ENCODE results near the gene INHBB. TPM values are rescaled to one million over a fixed set of nuclear protein-coding genes. Genes with fewer than 3 reads are reported as not detected.

INHBB gene
- total RNA-seq, 4 donors from 2014 or later: 0.31 to 8.4 (median 3.4) TPM

GRCh38 chr2:120354467-120354866 is 8.5 kb downstream of the INHBB start:
- no peaks in the 10 kb centered on the region for H3K36me3 ChIP-seq
- no peak overlapping the region for H3K27ac ChIP-seq
- 70 to 91% methylated on average over 9 to 11 of the region's 15 CpGs for WGBS, 2 donors (ENCODE audit: low coverage in 1 of 2)
- H3K27me3 ChIP-seq: peaks cover 49% of the 10 kb centered on the region
- H3K4me1 ChIP-seq: no peaks in the 10 kb centered on the region
- H3K9me3 ChIP-seq: no peaks in the 10 kb centered on the region
- ATAC-seq: no peak
- no peak overlapping the region for H3K4me3 ChIP-seq
- TF ChIP-seq POLR2A (IDR thresholded peaks at IDR 0.05): no peak
- TF ChIP-seq CTCF (IDR thresholded peaks at IDR 0.05): no peak
- no peak for TF ChIP-seq POLR2AphosphoS5 (IDR thresholded peaks at IDR 0.05)
- no peak for TF ChIP-seq EP300 (IDR thresholded peaks at IDR 0.05)

DNA sequence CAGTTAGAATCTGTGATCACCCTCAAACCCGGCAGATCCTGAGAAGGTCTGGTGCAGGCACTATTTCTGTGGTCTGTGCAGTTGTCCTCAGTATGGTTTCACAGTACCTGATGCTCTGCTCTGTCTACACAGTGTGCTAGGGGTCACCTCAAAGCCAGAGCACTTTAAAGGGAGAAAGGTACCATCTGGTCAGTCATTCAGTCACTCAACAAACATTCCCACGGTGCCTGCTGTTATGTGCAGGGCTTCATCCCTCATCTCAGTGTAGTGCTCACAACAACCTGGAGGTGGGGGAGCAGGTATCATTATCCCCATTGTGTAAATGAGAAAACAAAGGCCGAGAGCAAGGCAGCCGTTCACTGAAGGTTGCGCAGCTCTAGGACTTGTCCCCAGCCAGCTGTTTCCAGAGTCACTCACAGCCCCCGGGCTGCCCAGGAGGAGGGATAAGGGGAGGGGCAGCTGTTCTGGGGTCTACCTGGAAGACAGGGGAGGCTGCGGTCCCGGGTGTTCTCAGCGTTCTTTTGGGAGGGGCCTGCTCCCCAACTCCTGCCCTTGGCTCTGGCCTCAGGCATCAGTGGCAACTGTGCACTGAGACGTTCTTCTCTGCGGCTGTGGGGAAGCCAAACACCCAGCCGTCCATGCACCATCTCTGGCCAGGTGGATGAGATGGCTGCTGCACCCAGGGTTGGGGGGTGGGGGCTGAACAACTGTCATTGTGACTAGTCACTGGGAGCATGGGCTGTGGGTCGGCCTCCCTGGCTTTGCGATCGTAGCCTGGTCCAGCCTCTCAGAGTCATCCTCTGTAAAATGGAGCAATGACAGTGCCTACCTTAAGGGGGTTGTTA is 9.2 kb downstream of the INHBB start:
- Histone ChIP-seq H3K36me3 (no peaks in the 10 kb centered on the region), H3K4me1 (no peaks in the 10 kb centered on the region), H3K27ac (no peak overlapping the region), H3K27me3 (peaks cover 44% of the 10 kb centered on the region), H3K4me3 (no peak overlapping the region), H3K9me3 (no peaks in the 10 kb centered on the region)
- WGBS, 2 donors (ENCODE audit: low coverage in 1 of 2): 67 to 82% methylated on average over 1 to 2 of the region's 15 CpGs
- ATAC-seq: no peak
- no peak for TF ChIP-seq EP300 (IDR thresholded peaks at IDR 0.05)
- no peak for TF ChIP-seq CTCF (IDR thresholded peaks at IDR 0.05)
- no peak for TF ChIP-seq POLR2AphosphoS5 (IDR thresholded peaks at IDR 0.05)
- TF ChIP-seq POLR2A (IDR thresholded peaks at IDR 0.05): no peak

- TF ChIP-seq POLR2AphosphoS5 (IDR thresholded peaks at IDR 0.05) (no peak), CTCF (IDR thresholded peaks at IDR 0.05) (no peak), EP300 (IDR thresholded peaks at IDR 0.05) (no peak)
- Histone ChIP-seq H3K27ac (no peak overlapping the region), H3K36me3 (no peaks in the 10 kb centered on the region), H3K27me3 (peaks cover 40% of the 10 kb centered on the region), H3K4me1 (no peaks in the 10 kb centered on the region), H3K9me3 (no peaks in the 10 kb centered on the region), H3K4me3 (no peak overlapping the region)
- WGBS, 2 donors (ENCODE audit: low coverage in 1 of 2): 89 to 100% methylated on average over 1 to 5 of the region's 6 CpGs
- ATAC-seq: no peak
Measured at GRCh38 chr2:120355780-120356266, 9.9 kb downstream of the INHBB start.

- Histone ChIP-seq H3K27me3 (peaks cover 38% of the 10 kb centered on the region), H3K4me1 (no peaks in the 10 kb centered on the region), H3K36me3 (no peaks in the 10 kb centered on the region), H3K27ac (no peak overlapping the region), H3K9me3 (no peaks in the 10 kb centered on the region), H3K4me3 (no peak overlapping the region)
- no peak for ATAC-seq
- WGBS, 2 donors (ENCODE audit: low coverage in 1 of 2): 90% methylated on average over 3 of the region's 6 CpGs; no CpG with 5 or more reads in 1 of the 2 donors
- TF ChIP-seq POLR2AphosphoS5 (IDR thresholded peaks at IDR 0.05) (no peak), EP300 (IDR thresholded peaks at IDR 0.05) (no peak), POLR2A (IDR thresholded peaks at IDR 0.05) (no peak), CTCF (IDR thresholded peaks at IDR 0.05) (no peak)
Measured at GRCh38 chr2:120357768-120358167, 11.8 kb downstream of the INHBB start.
